GM18951 (cell line): ENCODE measurements around the gene EP400.
"Not testable (repeated sequence)": the region's sequence is repeated elsewhere in the genome, so short reads cannot be mapped to it uniquely, and the experiment has no call there.

Experiments used
- POLR2A ChIP-seq: IDR thresholded peaks from 4 replicates; pipeline ENCODE4 v1.6.1; 2011; ENCODE audit warnings: mild to moderate bottlenecking; ENCODE audit not compliant: insufficient read length, insufficient read depth; ENCODE audit errors: extremely low read depth
- in situ Hi-C: fragments of 300-500 bp; cut with MboI; formaldehyde crosslinking; loops from one replicate; pipeline ENCODE4 v1.12.0; 2022; ENCODE audit warnings: low sequenced_read_pairs, mixed read lengths, inconsistent platforms; ENCODE audit not compliant: unreplicated experiment

EP400 gene

DNA sequence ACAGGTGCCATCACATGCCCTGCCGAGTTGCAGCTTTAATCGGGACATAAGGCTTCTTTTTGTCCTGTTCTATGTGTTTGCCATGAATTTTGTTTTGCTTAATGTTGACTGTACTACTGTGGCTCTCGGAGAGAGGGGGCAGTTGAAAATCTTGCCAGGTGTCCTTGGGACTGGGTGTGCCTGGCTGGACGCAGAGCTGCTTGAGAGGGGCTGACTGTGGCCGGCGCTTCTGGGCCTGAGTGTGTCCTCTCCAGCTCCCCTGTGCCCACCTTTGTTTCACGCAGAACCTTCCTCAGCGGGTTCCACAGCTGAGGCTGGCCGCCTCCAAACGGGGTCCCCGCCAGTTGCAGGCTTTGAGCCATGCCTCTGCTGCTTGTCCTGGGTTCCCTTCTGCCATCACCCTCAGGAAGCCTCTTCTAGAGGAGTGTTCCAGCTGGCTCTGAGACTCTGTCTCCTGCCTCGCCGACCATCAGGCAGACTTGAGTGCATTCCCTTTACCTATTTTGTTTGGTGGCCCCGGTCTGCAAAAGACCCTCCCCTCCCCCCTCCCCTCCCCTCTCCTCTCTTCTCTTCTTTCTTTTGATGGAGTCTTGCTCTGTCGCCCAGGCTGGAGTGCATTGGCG lies 144.6 kb downstream of the EP400 start:
- TF ChIP-seq POLR2A = no peak
- in situ Hi-C loops = no loop called here

- in situ Hi-C loops = no loop called here
Measured at GRCh38 chr12:132095520-132096409, 146.0 kb downstream of the EP400 start.

DNA sequence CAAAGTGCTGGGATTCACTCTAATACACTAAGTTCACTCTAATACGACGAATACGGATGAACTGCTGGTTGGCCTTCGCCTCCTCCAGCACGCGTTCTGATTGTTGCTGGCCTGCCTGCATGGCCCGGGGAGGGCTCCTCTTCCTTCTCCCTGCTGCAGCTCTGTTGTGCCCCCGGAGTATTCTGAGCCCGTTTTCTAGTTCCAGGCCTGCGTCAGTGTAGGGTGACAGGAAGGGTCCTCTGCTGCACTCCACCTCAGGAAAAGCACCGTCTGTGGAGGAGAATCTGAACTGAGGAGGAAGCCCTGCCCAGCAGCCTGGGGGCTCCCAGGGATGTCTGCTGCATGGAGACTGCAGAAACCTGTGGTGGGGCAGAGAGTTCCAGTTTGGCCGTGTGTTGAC lies 150.0 kb downstream of the EP400 start:
- in situ Hi-C loops = no loop called here
- TF ChIP-seq POLR2A = no peak

More at GRCh38 chr12:132095520-132096409, 146.0 kb downstream of the EP400 start:
- TF ChIP-seq POLR2A = no peak

GRCh38 chr12:132100306-132101065 lies 150.7 kb downstream of the EP400 start:
- in situ Hi-C loops = no loop called here
- no peak for TF ChIP-seq POLR2A

GRCh38 chr12:132102297-132102696 lies 152.6 kb downstream of the EP400 start:
- TF ChIP-seq POLR2A = no peak
- in situ Hi-C loops = no loop called here

DNA sequence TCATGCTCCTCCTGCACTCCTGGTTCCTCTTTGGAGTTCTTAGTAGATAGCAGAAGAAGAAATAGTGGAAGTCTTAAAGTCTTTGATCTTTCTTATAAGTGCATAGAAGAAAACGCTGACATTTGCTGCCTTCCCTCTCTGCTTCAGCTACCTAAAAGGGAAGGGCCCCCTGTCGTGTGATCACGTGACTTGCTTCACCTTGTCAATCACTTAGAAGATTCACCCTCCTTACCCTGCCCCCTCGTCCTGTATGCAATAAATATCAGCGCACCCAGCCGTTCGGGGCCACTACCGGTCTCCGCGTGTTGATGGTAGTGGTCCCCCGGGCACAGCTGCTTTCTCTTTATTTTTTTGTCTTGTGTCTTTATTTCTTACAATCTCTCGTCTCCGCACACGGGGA lies 153.3 kb downstream of the EP400 start:
- in situ Hi-C loops = not testable (repeated sequence)

DNA sequence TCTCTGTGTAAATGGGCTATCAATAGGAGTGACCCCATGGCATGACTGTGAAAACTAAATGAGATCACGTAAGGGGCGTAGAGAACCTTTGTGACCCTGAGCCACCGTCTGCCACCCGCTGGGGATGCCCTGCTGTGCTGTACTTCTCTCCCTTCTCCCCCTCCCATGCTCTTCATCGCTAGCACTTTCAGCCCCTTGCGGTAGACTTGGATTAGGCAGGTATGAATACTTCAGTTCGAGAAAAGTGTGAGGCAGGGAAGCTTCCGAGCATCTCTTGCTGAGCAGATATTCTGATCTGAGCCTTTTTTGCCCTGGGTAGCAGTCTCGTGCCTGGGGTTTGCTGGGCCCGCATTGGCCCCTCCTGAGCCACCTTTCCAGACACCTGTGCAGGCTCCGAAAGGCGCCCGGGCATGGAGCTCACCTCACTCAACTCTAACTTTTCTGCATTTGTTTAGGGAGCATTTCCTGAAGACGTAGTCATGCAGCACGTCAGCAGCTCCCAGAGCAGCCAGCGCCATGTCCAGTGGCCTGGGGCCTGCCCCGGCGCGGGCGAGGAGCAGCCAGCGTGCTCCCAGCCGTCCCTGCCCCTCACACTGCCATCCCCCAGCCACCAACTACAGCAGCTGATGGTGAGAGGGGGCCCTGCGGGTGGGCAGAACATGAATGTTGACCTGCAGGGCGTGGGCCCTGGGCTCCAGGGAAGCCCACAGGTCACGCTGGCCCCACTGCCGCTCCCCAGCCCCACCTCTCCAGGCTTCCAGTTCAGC lies 154.0 kb downstream of the EP400 start:
- in situ Hi-C loops = no loop called here
- TF ChIP-seq POLR2A = no peak

DNA sequence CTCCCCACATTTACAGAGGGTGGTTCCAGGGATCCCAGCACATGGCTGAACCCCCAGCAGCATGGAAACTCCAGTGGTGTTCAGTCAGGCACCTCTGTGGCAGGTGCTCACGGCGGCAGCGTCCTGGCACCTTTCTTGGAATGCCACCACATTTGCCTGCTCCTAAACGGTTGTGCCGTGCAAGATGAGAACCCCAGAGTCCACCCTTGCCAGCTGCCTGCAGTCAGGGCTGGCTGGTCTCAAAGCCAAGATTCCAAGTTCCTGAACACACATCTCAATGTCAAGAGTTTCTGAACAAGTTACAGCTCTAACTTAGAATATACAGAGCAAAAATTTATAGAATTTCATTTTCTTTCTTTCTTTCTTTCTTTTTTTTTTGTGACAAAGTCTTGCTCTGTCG lies 155.7 kb downstream of the EP400 start:
- TF ChIP-seq POLR2A = no peak
- in situ Hi-C loops = no loop called here

DNA sequence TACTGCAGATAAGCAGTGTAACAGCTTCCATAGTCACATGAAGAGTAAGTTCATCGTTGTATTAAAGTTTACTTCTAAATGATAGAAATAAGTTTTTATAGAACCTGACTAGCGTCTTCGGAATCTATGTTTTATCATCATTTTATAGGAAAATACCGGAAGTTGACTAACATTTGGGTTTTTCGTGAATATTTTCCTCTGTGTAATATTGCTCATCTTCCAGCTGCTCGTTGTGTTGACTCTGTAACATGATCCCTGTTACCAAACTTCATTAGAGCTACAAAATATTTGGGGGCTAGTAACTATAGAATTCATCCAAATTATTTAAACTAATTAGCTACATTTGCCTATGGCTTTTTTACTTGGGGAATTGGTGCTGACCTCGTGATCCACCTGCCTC lies 157.2 kb downstream of the EP400 start:
- TF ChIP-seq POLR2A = no peak
- in situ Hi-C loops = no loop called here

DNA sequence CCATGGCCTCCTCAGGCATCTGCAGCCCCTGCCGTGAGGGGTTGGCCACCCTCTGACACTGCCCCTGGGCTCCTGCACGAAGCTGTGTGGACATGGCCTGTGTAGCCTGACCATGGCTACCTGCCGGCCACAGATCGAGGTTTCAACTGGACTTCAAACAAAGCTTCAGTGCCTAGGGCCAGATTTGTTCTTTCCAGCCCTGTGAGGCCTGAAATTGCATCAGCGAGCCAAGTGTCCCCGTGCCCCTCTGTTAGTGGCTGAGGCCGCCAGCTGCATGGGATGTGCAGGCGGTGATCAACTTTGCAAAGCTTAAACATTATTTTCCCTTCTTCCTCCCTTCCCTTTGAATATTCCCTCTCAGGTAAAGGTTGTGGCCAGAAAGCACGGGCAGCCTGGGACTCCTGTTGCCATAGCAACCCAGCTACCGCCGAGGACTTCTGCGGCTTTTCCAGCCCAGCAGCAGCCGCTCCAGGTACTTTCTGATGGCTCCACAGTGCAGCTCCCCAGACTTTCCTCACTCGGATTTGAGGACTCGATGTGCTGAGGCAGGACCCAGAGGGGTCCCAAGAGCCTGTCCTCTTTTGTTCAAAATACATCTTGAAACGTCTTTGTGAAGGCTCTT lies 158.6 kb downstream of the EP400 start:
- no peak for TF ChIP-seq POLR2A
- in situ Hi-C loops = no loop called here

- TF ChIP-seq POLR2A = no peak
- in situ Hi-C loops = no loop called here
Measured at GRCh38 chr12:132109741-132110140, 160.0 kb downstream of the EP400 start.

GRCh38 chr12:132110677-132111076 lies 160.9 kb downstream of the EP400 start:
- TF ChIP-seq POLR2A = no peak
- in situ Hi-C loops = no loop called here

DNA sequence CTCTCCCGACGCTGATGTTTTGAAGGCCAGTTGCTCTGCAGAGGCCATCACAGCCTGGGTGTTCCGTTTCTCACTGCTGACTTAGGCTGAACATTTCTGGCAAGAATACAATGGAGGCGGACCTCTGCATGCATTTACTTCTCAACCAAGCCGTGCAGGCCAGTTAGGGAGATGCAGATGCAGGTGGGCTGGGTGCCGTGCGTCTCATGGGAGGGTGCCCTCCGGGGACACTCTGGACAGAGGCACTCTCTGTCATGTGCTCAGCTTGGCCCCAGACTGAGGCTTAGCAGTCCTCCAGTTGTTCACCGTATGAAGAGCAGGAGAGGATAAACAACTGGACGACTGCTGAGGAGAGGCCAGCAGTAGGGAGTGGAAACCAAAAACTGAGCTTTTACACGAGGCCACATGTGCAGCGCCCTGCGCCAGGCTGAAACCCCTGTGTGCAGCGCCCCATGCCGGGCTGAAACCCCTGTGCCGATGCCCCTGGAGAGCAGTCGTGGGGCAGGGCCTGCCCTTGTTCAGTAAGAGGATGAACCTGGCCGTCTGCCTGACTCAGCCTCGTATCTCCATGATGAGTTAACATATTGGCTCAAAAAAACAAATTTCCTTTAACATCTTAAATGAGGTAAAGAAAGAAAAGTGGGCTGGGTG lies 162.0 kb downstream of the EP400 start:
- in situ Hi-C loops = no loop called here
- no peak for TF ChIP-seq POLR2A
